Smooth muscle cell of the brain vasculature (primary cell): ENCODE measurements around the gene DGLUCY.
A peak's percentile ranks its signal among the peaks of the same experiment; 100 is the strongest.
"Not testable (repeated sequence)": the region's sequence is repeated elsewhere in the genome, so short reads cannot be mapped to it uniquely, and the experiment has no call there.

Experiments used
- DNase-seq: peaks from one replicate; pipeline ENCODE4 v3.0.0-alpha.2; 2012; ENCODE audit warnings: low read depth, low spot score

Gene DGLUCY

DNA sequence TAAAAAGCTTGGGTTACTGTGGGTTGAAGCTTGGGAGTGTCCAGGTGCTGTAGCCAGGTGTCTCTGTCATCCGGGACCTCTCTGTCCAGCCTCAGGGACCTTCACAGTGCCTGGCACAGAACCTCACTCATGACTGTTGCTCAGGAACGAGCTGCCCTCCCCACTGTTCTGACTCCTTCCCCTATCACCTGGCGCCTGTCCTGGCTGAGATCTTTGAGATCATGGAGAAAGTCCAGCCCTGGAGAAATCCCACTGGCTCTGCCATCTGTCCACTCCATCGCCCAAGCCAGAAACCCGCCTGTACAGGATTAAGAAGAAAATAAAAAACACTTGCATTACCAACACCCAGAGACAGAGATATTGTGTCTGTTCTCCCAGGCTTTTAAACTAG, 53.5 kb downstream of the DGLUCY start:
- no peak for DNase-seq

- DNase-seq = no peak
Observed at GRCh38 chr14:91169951-91170350, 56.1 kb downstream of the DGLUCY start.

- no peak for DNase-seq
Observed at GRCh38 chr14:91170504-91171121, 56.7 kb downstream of the DGLUCY start.

GRCh38 chr14:91171291-91171690, 57.4 kb downstream of the DGLUCY start:
- DNase-seq = no peak

- DNase-seq = peak; percentile 49
Observed at GRCh38 chr14:91173221-91173670, 59.4 kb downstream of the DGLUCY start.

- no peak for DNase-seq
Observed at GRCh38 chr14:91173904-91174303, 60.0 kb downstream of the DGLUCY start.

GRCh38 chr14:91175291-91176201, 61.7 kb downstream of the DGLUCY start:
- DNase-seq = no peak

DNA sequence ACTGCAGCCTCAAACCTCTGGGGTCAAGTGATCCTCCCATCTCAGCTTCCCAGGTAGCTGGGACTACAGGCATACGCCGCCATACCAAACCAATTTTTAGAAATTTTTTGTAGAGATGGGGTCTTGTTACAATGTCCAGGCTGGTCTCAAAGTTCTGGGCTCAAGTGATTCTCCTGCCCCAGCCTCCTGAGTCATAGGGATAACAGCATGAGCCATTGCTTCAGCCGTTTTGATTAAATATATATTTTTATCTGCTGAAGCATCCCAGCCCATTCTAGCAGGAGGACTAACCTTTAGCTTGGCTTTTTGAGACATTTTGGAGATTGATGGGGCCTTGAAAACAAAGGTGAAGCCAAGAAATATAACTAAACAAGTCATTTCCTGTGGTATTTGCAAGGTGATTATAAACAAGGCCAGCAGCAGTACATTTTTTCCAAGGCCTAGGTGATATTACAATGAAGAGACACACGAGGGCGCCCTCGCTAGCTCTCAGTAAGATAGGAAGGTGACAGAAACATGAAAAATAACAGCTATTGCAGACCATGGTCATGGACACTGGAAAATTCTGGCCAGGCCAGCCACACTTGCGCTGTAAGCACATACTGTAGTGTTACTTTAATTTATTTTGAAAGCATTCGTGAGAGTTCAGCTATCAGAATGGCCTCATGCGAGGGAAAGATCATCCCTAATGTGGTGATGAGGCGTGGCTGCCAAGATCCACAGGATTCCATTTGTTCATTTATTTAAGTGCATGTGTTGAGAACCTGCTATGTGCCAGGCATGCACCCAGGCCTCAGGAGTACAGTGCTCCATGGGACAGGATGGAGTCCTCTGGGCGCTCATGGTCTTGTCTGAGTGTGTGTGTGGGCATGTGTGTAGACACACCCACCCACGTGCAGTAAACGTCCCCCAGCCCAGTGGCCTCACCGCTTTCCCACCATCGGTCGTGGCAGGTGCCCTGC, 63.5 kb downstream of the DGLUCY start:
- peak; percentile 43 for DNase-seq

DNA sequence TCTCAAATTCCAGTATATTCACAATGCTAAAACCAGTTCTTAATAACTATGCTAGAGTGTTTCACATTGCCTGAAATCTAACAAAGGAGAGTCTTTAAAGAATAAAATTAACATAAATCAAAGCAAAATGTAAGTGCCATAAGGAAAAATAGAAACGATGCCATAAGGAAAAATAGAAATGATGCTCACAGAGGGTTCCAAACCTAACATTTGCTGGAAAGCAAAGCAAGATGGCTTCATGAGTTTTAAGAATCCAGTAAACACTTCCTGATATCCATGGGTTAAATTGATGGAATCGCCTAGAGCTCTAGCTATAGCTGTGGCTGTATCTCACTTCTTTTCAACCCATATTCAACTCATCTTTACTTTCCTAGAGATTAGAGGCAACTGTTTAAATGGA, 66.7 kb downstream of the DGLUCY start:
- DNase-seq = no peak

DNA sequence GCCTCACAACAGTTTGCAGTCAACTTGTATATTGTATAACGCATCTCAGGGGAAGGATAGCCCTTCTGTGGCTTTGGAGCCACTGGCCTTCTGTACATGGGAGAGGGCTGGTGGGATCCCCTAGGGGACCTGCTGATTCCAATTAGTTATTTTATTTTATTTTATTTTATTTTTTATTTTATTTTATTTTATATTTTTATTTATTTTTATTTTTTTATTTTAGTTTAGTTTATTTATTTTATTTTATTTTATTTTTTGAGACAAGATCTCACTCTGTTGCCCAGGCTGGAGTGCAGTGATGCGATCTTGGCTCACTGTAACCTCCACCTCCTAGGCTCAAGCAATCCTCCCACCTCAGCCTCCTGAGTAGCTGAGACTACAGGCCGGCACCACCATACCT, 68.9 kb downstream of the DGLUCY start:
- DNase-seq = not testable (repeated sequence)

DNA sequence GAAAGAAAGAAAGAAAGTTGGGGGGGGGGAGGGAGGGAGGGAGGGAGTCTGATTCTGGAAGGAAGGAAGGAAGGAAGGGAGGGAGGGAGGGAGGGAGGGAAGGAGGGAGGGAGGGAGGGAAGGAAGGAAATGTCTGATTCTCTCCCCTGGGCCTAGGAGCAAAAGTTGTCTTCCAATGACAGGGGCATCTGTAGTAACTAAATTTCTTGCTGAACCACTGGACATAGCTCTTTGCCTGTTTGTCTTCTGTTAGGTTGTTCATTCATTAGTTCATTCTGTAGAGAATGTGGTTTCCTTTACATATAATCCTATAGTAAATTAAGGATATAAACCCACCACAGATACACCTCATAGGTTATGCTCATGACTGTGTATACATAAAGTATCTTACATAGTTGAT, 70.7 kb downstream of the DGLUCY start:
- DNase-seq = no peak

DNA sequence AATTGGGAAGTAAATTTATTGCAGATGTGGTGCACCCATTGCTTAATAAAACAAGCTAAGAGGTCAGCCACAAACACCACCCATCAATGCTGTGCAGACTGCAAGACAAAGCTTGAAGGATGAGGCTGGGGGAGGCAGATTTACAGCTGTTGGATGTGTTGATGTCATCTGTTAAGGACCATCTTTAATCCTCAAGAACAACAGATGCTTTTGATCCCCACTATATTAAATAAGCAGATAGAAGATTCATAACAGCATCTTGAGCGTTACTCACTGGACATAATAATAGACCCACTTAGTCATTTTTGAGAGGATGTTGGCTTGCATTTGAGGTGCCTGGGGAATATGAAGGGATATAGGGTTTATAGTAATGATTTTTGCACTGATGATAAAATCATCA, 71.8 kb downstream of the DGLUCY start:
- no peak for DNase-seq

- DNase-seq = no peak
Observed at GRCh38 chr14:91186515-91187066, 72.7 kb downstream of the DGLUCY start.

- DNase-seq = no peak
Observed at GRCh38 chr14:91187271-91187670, 73.4 kb downstream of the DGLUCY start.

DNA sequence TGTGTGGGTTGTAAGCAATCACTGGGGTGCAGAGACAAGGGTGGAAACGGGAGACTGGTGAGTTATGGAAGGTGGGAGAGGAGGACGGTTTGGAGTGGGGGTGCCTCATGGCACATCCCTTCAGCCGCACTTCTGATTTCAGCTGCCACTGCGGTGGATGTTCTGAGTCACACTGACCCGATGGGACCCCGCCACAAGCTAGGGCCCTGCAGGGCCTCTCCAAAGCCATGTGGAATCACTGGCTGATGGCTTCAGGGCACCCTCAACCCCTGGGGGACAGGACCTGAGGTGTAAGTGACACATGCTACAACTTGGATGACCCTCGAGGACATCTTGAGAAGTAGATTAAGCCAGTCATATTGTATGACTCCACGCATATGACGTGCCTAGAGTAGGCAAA, 77.0 kb downstream of the DGLUCY start:
- DNase-seq = no peak

- no peak for DNase-seq
Observed at GRCh38 chr14:91193069-91193468, 79.2 kb downstream of the DGLUCY start.

- DNase-seq = no peak
Observed at GRCh38 chr14:91195881-91196280, 82.0 kb downstream of the DGLUCY start.

DNA sequence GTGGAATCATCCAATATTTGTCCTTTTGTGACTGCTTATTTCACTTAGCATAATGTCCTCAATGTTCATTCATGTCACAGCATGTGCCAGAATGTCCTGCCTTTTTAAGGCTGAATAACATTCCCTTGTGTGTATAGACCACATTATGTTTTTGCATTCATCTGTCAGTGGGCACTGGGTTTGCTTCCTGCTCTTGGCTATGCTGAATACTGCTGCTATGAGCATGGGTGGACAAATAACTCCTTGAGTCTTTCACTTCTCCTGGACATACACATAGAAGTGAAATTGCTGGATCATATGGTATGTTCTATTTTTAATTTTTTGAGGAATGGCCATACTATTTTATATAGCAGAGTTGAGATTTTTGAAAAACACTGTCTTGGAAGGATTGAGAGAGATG, 83.8 kb downstream of the DGLUCY start:
- no peak for DNase-seq

DNA sequence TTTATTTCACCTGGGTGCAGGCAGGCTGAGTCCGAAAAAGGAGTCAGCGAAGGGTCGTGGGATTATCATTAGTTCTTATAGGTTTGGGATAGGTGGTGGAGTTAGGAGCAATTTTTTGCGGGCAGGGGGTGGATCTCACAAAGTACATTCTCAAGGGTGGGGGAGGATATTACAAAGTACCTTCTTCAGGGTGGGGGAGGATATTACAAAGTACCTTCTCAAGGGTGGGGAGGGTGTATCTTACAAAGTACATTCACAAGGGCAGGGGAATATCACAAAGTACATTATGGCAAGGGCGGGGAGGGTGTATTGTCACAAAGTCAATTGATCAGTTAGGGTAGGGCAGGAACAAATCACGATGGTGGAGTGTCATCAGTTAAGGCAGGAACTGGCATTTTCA, 86.9 kb downstream of the DGLUCY start:
- not testable (repeated sequence) for DNase-seq

DNA sequence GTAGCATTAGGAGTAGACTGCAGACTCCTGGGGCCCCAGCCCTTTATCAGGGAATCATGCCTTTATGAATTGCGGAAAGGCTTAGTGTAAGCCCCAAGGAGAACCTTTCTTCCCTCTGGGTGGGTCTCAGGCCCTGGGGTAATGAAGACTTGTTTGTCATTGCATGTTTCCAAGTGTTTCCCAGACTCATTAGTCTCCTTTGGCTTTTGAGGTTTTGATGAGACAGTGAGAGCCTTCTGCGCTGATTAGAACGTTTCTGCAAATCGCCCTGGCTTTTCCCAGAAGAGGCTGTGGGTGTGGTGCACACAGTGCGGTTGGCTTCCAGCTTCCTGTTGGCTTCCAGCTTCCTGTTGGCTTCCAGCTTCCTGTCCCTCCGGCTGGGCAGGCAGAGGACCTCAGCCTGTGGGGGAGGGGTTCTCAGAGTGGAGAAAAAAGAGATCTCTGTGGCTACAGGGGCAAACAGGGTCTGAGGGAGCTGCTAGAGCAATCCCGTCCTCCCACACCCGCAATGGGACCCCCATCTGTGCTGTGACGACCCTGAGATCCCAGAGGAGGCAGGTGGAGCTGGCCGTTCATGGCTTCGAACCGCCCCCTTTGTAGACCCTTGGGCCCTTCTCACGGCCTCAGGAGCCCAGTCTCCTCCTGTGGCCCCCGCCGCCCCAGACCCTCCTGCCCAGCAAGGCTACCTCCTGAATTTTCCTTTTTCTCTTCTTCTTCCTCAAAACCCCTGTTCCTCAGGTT, 88.5 kb downstream of the DGLUCY start:
- DNase-seq = no peak

DNA sequence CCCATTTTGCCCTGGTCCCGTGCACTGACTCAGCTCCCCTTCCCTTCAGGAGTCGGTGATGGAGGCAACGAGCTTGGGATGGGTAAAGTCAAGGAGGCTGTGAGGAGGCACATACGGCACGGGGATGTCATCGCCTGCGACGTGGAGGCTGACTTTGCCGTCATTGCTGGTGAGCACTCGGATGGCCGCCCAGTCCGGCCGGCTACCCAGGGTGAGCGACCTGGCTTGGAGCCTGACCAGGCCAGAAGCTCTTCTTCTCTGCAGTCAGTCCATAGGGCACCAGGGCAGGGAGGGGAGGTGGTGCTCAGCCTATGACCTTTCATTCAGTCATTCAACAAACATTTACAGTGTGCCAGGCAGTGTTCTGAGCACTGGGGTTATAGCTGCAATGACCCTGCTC, 90.8 kb downstream of the DGLUCY start:
- no peak for DNase-seq
